ENCODE data around the gene CD99. TPM values are rescaled to one million over a fixed set of nuclear protein-coding genes. Genes with fewer than 3 reads are reported as not detected.
"Not testable (repeated sequence)": the region's sequence is repeated elsewhere in the genome, so short reads cannot be mapped to it uniquely, and the experiment has no call there.

The CD99 gene
- total and polyA plus RNA-seq, 7 experiments from 2014 or later, result 112 to 293 (median 179) TPM

DNA sequence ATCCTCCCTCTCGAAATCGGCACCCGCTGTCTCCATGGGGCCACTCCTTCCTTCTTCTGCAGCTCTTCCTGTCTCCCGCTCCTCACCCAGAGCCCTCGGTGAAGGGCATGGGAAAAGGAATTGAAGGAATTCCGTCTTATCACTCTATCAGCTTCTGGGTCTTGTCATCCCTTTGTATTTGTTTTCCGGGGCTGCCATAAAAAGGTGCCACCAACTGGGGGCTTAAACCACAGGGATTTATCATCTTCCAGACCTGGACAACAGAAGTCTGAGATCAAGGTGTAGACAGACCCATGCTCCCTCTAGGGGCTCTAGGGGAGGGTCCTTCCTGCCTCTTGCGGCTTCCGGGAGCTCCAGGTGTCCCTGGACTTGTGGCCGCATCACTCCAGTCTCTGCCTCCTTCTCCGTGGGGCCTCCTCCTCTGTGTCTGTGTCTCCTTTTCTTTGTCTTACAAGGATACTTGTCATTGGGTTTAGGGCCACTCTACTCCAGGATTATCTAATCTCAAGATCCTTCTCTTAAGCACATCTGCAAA is 24.0 kb downstream of the CD99 start:
- Mint-ChIP-seq H3K4me3 (peak overlapping the region in 2 of 10 donors; percentile 13 to 44), H3K9me3 (no peaks in the 10 kb centered on the region), H3K4me1 (peaks cover 14 to 58% (median 31%) of the 10 kb centered on the region in 7 donors), H3K27ac (peak overlapping the region in 6 of 9 donors; percentile 28 to 75 (median 40)), H3K36me3 (peaks cover 15 to 53% (median 39%) of the 10 kb centered on the region in 5 donors), H3K27me3 (no peaks in the 10 kb centered on the region)
- H3K27me3 ChIP-seq (ENCODE audit: control insufficient read depth in 2 of 2, insufficient read depth in 2 of 2, low read length in 2 of 2), result no peaks in the 10 kb centered on the region
- intact Hi-C loops (cut with micrococcal nuclease), result no loop called here
- H3K36me3 ChIP-seq (ENCODE audit: control insufficient read depth in 2 of 3, insufficient read depth in 3 of 3, low read length in 3 of 3), result peaks cover 0 to 41% (median 27%) of the 10 kb centered on the region in 3 experiments
- CTCF ChIA-PET, result no interaction called here
- POLR2A ChIA-PET, result no interaction called here
- H3K9me3 ChIP-seq (ENCODE audit: control insufficient read depth in 2 of 3, low read length in 3 of 3), result no peaks in the 10 kb centered on the region
- no peak overlapping the region for H3K4me3 ChIP-seq (ENCODE audit: low read length)
- H3K4me1 ChIP-seq (ENCODE audit: control insufficient read depth in 2 of 2, insufficient read depth in 2 of 2, low read length in 2 of 2), result peaks cover 11 to 19% of the 10 kb centered on the region in 2 donors
- DNase-seq (no peak), ATAC-seq (no peak)
- H3K27ac ChIP-seq (ENCODE audit: low read depth, low read length), result no peak overlapping the region

DNA sequence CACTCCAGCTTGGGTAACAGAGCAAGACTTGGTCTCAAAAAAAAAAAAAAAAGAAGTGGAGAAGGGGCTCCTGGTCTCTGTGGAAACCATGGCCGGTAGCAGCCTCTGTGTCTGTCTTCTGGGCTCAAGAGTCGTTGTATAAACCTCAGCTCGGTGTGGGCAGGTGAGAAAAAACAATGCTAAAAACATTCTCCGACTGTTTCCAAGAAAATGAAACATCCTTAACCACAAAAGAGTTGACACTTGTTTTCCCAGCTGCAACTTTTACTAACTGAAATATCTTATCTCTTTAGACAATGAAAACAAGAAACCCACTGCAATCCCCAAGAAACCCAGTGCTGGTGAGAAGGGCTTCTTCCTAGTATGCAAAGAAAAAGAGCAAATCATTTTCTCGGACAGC is 26.2 kb downstream of the CD99 start:
- Histone ChIP-seq H3K36me3 (ENCODE audit: control insufficient read depth in 2 of 3, insufficient read depth in 3 of 3, low read length in 3 of 3) (peaks cover 0 to 50% (median 35%) of the 10 kb centered on the region in 3 experiments), H3K4me1 (ENCODE audit: control insufficient read depth in 2 of 2, insufficient read depth in 2 of 2, low read length in 2 of 2) (peaks cover 9 to 11% of the 10 kb centered on the region in 2 donors), H3K9me3 (ENCODE audit: control insufficient read depth in 2 of 3, low read length in 3 of 3) (no peaks in the 10 kb centered on the region), H3K27me3 (ENCODE audit: control insufficient read depth in 2 of 2, insufficient read depth in 2 of 2, low read length in 2 of 2) (no peaks in the 10 kb centered on the region), H3K27ac (ENCODE audit: low read depth, low read length) (no peak overlapping the region), H3K4me3 (ENCODE audit: low read length) (no peak overlapping the region)
- intact Hi-C loops (cut with micrococcal nuclease), result no loop called here
- peaks cover 15 to 51% (median 37%) of the 10 kb centered on the region in 5 donors for H3K36me3 Mint-ChIP-seq
- CTCF ChIA-PET, result no interaction called here
- H3K9me3 Mint-ChIP-seq, result no peaks in the 10 kb centered on the region
- peaks cover 6 to 43% (median 24%) of the 10 kb centered on the region in 7 donors for H3K4me1 Mint-ChIP-seq
- ATAC-seq (no peak), DNase-seq (no peak)
- H3K4me3 Mint-ChIP-seq, result peak overlapping the region in 1 of 10 donors; percentile 39
- H3K27ac Mint-ChIP-seq, result peak overlapping the region in 2 of 9 donors; percentile 62 to 77
- H3K27me3 Mint-ChIP-seq, result no peaks in the 10 kb centered on the region
- POLR2A ChIA-PET, result no interaction called here

- intact Hi-C loops (cut with micrococcal nuclease), result no loop called here
- peaks cover 19 to 64% (median 48%) of the 10 kb centered on the region in 5 donors for H3K36me3 Mint-ChIP-seq
Measured at GRCh38 chrX:2718821-2719220, 27.7 kb downstream of the CD99 start.

GRCh38 chrX:2719774-2720447 is 28.8 kb downstream of the CD99 start:
- H3K27me3 Mint-ChIP-seq, result no peaks in the 10 kb centered on the region
- peaks cover 6 to 33% (median 13%) of the 10 kb centered on the region in 7 donors for H3K4me1 Mint-ChIP-seq
- Histone ChIP-seq H3K27me3 (ENCODE audit: control insufficient read depth in 2 of 2, insufficient read depth in 2 of 2, low read length in 2 of 2) (no peaks in the 10 kb centered on the region), H3K9me3 (ENCODE audit: control insufficient read depth in 2 of 3, low read length in 3 of 3) (no peaks in the 10 kb centered on the region), H3K4me1 (ENCODE audit: control insufficient read depth in 2 of 2, insufficient read depth in 2 of 2, low read length in 2 of 2) (peaks cover under 1 to 2% of the 10 kb centered on the region in 2 donors), H3K4me3 (ENCODE audit: low read length) (no peak overlapping the region), H3K36me3 (ENCODE audit: control insufficient read depth in 2 of 3, insufficient read depth in 3 of 3, low read length in 3 of 3) (peaks cover 0 to 72% (median 39%) of the 10 kb centered on the region in 3 experiments), H3K27ac (ENCODE audit: low read depth, low read length) (no peak overlapping the region)
- CTCF ChIA-PET, result no interaction called here
- no peaks in the 10 kb centered on the region for H3K9me3 Mint-ChIP-seq
- H3K36me3 Mint-ChIP-seq, result peaks cover 19 to 65% (median 46%) of the 10 kb centered on the region in 5 donors
- intact Hi-C loops (cut with micrococcal nuclease), result no loop called here
- H3K27ac Mint-ChIP-seq, result peak overlapping the region in 1 of 9 donors; percentile 54
- POLR2A ChIA-PET, result no interaction called here
- no peak overlapping the region for H3K4me3 Mint-ChIP-seq
- no peak for DNase-seq
- ATAC-seq, result no peak

More at GRCh38 chrX:2718821-2719220, 27.7 kb downstream of the CD99 start:
- no peak for ATAC-seq
- Mint-ChIP-seq H3K27ac (peak overlapping the region in 3 of 9 donors; percentile 33 to 65 (median 54)), H3K4me3 (no peak overlapping the region), H3K27me3 (no peaks in the 10 kb centered on the region), H3K9me3 (no peaks in the 10 kb centered on the region), H3K4me1 (peaks cover 6 to 41% (median 21%) of the 10 kb centered on the region in 7 donors)
- CTCF ChIA-PET, result no interaction called here
- Histone ChIP-seq H3K4me3 (ENCODE audit: low read length) (no peak overlapping the region), H3K9me3 (ENCODE audit: control insufficient read depth in 2 of 3, low read length in 3 of 3) (no peaks in the 10 kb centered on the region), H3K27me3 (ENCODE audit: control insufficient read depth in 2 of 2, insufficient read depth in 2 of 2, low read length in 2 of 2) (no peaks in the 10 kb centered on the region), H3K4me1 (ENCODE audit: control insufficient read depth in 2 of 2, insufficient read depth in 2 of 2, low read length in 2 of 2) (peaks cover 7 to 9% of the 10 kb centered on the region in 2 donors), H3K36me3 (ENCODE audit: control insufficient read depth in 2 of 3, insufficient read depth in 3 of 3, low read length in 3 of 3) (peaks cover 0 to 65% (median 34%) of the 10 kb centered on the region in 3 experiments), H3K27ac (ENCODE audit: low read depth, low read length) (no peak overlapping the region)
- POLR2A ChIA-PET, result no interaction called here
- DNase-seq, result no peak

- CTCF ChIA-PET, result no interaction called here
- H3K9me3 ChIP-seq (ENCODE audit: control insufficient read depth in 2 of 3, low read length in 3 of 3), result no peaks in the 10 kb centered on the region
- Mint-ChIP-seq H3K4me1 (peaks cover 0 to 6% (median 3%) of the 10 kb centered on the region in 7 donors), H3K27ac (no peak overlapping the region), H3K27me3 (no peaks in the 10 kb centered on the region), H3K9me3 (peaks cover 0 to 3% (median 0%) of the 10 kb centered on the region in 11 donors), H3K36me3 (peaks cover 11 to 65% (median 51%) of the 10 kb centered on the region in 5 donors), H3K4me3 (no peak overlapping the region)
- H3K27ac ChIP-seq (ENCODE audit: low read depth, low read length), result no peak overlapping the region
- H3K4me1 ChIP-seq (ENCODE audit: control insufficient read depth in 2 of 2, insufficient read depth in 2 of 2, low read length in 2 of 2), result no peaks in the 10 kb centered on the region
- intact Hi-C loops (cut with micrococcal nuclease), result no loop called here
- H3K4me3 ChIP-seq (ENCODE audit: low read length), result no peak overlapping the region
- no peak for ATAC-seq
- H3K27me3 ChIP-seq (ENCODE audit: control insufficient read depth in 2 of 2, insufficient read depth in 2 of 2, low read length in 2 of 2), result no peaks in the 10 kb centered on the region
- no peak for DNase-seq
- POLR2A ChIA-PET, result no interaction called here
- H3K36me3 ChIP-seq (ENCODE audit: control insufficient read depth in 2 of 3, insufficient read depth in 3 of 3, low read length in 3 of 3), result peaks cover 0 to 81% (median 34%) of the 10 kb centered on the region in 3 experiments
Measured at GRCh38 chrX:2723286-2723879, 32.3 kb downstream of the CD99 start.

- H3K27me3 ChIP-seq (ENCODE audit: control insufficient read depth in 2 of 2, insufficient read depth in 2 of 2, low read length in 2 of 2); ATAC-seq; H3K9me3 ChIP-seq (ENCODE audit: control insufficient read depth in 2 of 3, low read length in 3 of 3); H3K9me3 Mint-ChIP-seq; POLR2A ChIA-PET; H3K4me3 Mint-ChIP-seq; H3K4me3 ChIP-seq (ENCODE audit: low read length); H3K4me1 Mint-ChIP-seq; H3K27ac Mint-ChIP-seq; H3K4me1 ChIP-seq (ENCODE audit: control insufficient read depth in 2 of 2, insufficient read depth in 2 of 2, low read length in 2 of 2); DNase-seq; CTCF ChIA-PET; H3K27ac ChIP-seq (ENCODE audit: low read depth, low read length); H3K27me3 Mint-ChIP-seq: not testable (repeated sequence)
- peaks cover 13 to 60% (median 43%) of the 10 kb centered on the region in 5 donors for H3K36me3 Mint-ChIP-seq
- intact Hi-C loops (cut with micrococcal nuclease), result loop anchor here (5.0 kb wide), 1 partner anchor 35 kb away; the partner anchor contains the start of gene CD99 (in 2 of the 2)
- peaks cover 0 to 75% (median 13%) of the 10 kb centered on the region in 3 experiments for H3K36me3 ChIP-seq (ENCODE audit: control insufficient read depth in 2 of 3, insufficient read depth in 3 of 3, low read length in 3 of 3)
Measured at GRCh38 chrX:2727264-2727663, 36.2 kb downstream of the CD99 start.

Measured in naive thymus-derived CD4-positive, alpha-beta T cell (primary cell).